HG02763 (cell line): Measurements from ENCODE around the gene CAMKMT.
A peak's percentile ranks its signal among the peaks of the same experiment; 100 is the strongest.

Experiments
- ATAC-seq: cut with Tn5 transposase; IDR thresholded peaks from one replicate; pipeline ENCODE4 v1.9.1; 2021; ENCODE audit warnings: mild to moderate bottlenecking, moderate library complexity; ENCODE audit not compliant: unreplicated experiment

CAMKMT gene

GRCh38 chr2:44443517-44443916 lies 81.8 kb downstream of the CAMKMT start:
- no peak for ATAC-seq

GRCh38 chr2:44444881-44445280 lies 83.1 kb downstream of the CAMKMT start:
- ATAC-seq: no peak

DNA sequence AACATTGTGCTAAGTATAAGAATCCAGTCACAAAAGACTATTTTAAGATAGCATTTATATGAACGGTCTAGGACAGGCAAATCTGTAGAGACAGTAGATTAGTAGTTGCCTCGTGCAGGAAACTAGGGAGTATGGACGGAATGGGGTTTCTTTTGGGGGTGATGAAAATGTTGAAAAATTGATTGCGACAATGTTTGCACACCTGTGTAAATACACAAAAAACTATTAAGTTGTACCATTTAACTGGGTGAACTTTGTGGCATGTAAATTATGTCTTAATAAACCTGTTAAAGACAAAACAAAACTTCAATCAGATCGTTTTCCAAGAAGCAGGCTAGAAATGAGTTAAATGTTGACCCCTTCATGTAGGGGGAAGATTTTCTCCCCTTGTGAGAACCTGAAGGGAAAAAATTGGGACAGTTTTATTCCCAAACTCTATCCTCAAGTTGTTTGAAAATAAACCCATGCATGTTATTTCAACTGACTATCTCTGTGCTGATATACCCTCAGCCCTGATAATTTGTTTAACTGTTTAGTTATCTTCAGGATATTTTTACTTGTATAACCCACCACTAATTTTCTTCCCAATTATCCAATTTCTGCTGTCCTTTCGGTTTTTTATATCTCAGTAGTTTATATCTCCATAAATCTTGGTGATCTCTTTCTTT lies 87.2 kb downstream of the CAMKMT start:
- ATAC-seq: no peak

- ATAC-seq: no peak
Measured at GRCh38 chr2:44450082-44450481, 88.3 kb downstream of the CAMKMT start.

DNA sequence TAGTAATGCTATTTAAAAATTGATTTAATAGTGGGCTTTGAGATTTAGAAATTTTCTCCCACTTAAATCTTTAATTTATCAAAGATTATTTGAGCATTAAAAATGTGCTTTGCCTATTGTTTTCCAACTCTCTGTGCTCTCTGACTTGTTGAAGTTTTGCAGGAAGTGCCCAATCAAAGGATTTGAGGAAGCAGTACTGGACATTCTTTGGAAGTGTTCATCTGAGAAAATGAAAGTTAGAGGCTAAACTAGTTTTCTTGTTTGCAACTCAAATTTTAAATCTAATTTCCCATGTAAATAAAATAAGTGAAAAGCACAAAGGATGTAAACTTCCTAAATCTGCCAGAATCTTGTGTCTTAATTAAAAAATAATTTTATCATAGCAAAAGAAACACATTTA lies 89.1 kb downstream of the CAMKMT start:
- ATAC-seq: no peak

DNA sequence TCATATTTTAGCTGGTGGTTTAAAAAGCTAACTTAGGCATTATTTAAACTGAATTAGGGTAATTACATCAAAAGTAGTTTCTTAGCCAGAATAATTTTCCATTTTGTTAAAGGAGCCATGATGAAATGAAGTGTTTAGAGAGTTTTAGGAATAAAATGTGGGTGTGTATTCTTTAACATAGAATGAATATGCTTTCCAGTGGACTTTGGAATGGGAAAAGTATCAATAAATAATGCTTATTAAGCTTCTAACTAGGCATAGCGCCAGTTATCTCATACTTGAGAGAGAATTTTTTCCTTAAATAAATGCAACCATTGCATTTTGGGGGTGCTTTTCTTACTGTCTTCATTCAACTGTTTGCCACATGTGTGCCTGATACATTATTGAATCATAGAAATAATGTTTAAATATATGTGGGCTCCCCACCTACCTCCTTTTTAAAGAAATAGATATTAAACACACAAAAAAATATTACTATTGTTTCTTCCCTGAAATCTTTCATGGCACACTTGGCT lies 90.4 kb downstream of the CAMKMT start:
- no peak for ATAC-seq

DNA sequence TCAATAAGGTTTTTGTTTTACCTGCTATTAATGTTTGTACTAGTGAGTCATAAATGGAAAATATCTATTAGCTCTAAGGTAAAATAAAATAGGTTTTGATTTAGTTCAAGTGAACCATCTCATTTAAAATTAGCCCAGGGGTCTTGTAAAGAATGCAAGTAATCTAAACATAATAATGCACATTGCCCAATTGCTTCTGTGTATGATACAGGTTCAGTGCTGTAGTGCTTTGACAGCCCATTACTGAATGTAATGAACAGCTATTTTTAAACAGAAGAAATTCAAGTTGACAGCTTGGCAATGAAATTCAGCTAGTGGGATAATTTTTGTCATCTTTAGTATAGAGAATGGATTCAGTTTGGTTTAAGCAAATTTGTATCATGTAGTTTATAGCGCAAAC lies 91.5 kb downstream of the CAMKMT start:
- no peak for ATAC-seq

DNA sequence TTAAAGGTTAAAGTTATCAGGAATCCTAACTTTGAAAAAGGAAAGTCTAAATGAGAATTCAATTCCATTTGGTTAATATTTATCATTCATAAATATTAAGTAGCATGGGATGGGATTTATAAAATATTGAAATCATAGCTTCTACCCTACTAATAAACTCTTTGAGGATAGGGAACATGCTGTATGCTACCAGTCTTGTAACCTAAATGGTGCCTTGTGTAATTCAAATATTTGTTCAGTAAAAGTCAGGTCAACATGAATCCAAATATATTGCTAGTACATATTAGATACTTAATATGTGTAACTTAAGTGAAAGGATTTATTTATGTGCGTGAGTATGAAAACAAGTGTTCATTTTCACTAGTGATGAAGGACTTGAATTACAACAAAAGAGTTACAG lies 94.1 kb downstream of the CAMKMT start:
- ATAC-seq: no peak

DNA sequence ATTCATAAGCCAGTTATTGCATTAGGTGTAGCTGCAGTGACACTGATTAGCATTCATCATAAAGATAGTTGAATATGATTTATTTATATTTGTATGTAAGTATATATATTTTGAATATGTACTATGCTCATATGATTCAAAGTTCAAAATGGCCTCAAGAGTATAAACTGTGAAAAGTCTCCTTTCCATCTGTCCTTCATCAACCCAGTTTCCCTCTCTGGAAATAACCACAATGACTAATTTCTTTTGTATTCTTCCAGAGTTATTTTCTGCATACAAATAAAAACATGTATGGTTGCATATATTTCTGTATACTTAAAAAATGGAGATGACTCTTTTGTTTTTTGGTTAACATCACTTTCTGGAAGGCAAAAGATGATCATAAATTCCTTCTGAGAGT lies 95.2 kb downstream of the CAMKMT start:
- no peak for ATAC-seq

DNA sequence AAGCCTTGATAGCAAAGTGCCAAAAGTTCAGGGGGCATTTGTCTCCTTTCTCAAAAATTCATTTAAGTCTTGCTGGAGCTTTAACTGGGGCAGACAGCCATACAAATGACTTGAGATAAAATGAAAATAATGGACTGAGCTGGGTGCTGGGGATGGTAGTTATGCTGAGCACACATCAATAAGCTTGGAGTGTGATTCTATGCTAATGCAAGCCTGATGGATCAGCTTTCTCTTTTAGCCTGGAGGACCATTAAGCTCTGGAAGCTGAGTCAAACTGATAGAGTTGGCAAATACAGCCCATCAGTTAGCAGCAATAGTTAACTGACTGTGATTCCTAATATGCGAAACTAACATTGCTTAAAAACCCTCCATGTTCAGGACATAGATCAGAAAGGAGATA lies 98.0 kb downstream of the CAMKMT start:
- no peak for ATAC-seq

DNA sequence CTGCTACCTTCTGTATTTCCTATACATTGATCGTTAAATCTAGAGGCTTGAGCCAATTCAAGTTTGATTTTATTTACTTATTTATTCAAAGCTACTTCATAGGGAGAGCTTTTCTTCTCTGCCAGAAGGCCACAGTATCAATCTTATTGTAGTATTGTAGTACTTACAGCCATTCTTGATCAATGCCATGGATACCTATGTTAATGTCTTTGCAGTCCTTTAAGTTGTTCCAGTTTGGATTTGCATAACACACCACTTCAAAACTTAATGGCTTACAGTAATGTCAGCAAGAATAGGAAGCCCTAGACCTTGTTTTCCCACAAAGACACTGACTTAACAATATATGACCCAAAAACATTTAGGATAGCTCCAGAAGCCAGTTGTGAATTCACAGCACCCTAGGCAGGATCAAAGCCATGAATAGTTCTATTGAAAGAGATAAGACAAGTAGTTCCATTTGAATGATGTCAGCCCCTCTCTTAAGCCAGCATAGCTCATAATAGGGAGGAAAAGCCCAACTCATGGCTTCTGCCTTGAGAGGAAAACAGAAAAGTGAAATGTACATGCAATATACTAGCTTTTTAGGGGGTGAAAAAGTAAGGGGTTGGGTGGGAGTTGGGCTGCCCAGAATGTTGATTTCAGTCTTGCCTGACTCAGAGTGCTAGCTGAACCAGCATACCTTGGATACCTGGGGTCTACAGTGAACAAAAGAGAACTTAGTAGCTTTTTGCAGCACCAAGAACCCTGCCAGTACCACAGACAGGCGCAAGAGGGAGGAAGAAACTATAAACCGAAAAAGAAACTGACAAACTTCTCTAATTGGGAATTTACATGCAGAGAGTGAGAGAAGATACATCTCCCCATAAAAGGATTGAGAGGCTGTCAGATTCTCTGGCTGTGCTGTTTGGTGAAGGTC lies 101.4 kb downstream of the CAMKMT start:
- no peak for ATAC-seq

DNA sequence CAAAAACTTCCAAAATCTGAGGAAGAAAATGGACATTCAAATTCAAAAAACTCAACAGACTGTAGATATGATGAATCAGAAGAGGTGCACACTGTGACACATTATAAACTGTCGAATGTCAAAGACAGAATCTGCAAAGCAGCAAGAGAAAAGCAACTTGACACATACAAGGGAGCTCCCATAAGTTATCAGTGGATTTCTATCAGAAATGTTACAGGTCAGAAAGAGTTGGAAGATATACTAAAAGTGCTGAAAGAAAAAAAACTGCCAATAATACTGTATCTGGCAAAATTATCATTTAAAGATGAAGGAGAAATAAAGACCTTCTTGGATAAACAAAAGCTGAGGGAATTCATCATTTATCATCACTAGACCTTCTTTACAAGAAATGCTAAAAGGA lies 102.7 kb downstream of the CAMKMT start:
- no peak for ATAC-seq

DNA sequence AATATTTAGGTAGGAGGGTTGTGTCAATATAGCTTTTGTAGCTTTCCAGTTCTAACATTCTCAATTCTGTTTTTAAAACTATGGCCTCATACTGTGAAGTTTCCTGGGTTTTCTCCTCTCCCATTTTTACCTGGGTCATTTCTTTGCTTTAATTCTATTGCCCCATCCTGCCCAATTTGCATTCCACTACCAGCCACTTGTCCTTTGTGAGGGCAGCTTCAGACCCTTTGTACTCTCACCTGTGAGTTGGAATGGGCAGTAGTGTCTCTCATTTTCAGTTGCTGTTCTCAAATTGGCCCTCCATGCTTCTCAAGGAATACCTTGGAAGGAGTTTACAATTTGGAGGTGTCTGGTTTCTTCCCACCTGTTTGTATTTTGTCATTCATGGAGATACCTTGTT lies 108.4 kb downstream of the CAMKMT start:
- no peak for ATAC-seq

DNA sequence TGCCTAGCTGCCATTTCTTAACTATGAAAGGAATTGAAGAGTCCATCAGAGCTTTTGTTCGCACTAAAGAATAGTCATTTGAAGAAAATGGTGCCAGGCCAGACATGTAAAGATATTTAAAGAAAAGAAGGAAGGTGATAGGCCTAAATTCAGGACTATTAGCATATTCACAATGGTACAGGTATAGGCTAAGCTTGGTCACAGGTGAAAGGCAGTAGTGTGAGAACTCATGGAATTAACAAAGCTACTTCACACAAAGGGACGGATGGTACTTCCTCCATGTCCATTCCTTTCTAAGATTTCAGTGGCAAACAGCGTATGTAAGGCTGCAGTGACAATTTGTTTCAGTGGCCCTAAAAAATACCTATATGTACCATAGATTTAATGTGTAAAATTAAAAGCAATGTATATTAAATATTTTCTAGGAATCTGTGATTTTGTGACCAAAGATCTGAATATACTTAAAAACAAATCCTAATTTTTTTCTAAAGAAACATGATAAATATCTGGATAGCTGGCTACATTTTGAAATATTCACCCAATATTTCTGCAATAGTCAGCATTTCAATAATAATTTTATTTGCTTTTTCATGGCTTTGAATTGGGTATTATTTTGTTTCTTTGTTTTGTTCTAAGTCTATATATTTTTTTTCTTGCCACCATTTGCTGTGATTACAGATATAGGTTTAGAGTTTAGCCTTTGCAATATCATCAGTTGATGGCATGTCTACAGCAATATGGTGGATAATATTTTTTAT lies 116.1 kb downstream of the CAMKMT start:
- ATAC-seq: no peak

GRCh38 chr2:44479127-44479887 lies 117.6 kb downstream of the CAMKMT start:
- peak; percentile 96 for ATAC-seq

- ATAC-seq: no peak
Measured at GRCh38 chr2:44480068-44480467, 118.3 kb downstream of the CAMKMT start.

- no peak for ATAC-seq
Measured at GRCh38 chr2:44487052-44487451, 125.3 kb downstream of the CAMKMT start.

DNA sequence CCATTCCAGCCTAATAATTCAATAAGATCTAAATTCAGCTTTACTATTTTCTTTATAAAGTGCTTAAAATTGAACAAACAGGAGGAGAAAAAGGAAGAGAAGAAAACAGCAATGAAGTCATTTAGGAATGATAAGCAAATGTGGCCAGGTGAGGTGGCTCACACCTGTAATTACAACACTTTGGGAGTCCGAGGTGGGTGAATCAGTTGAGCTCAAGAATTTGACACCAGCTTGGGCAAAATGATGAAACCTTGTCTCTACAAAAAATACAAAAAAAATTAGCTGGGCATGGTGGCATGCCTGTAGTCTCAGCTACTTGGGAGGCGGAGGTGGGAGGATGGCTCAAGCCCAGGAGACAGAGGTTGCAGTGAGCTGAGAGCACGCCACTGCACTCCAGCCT lies 129.0 kb downstream of the CAMKMT start:
- no peak for ATAC-seq

- ATAC-seq: no peak
Measured at GRCh38 chr2:44494006-44494405, 132.3 kb downstream of the CAMKMT start.

DNA sequence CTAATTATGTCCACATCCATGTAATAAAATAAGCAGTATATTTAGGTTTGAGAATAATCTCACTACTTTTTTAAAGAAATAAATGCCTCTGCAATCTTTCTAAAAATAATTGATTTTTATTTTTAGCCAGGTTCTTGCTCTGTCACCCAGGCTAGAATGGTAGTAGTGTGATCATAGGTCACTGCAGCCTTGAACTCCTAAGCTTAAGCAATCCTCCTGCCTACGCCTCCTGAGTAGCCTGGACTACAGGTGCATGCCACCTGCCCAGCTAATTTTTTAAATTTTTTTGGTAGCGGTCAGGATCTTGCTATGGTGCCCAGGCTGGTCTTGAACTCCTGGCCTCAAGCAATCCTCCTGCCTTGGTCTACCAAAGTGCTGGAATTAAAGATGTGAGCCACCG lies 133.3 kb downstream of the CAMKMT start:
- ATAC-seq: no peak

DNA sequence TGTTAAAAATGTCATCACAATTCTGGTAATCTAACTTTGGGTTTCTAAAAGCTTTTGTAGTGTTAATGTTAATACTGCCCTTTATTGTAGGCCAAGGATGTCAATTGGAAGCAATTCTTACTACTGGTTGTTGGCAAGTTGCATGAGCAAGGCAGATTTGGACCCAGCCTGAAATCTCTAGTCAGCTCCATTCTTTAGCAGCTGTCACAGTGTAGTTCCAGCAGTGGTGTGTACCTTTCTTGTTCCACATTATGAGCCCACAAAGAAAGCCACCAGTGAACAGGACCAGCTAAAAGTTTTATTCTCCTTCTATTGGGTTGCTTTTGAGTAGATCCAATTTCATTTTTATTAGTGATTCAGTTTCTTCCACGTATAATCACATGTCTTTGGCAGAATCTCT lies 133.8 kb downstream of the CAMKMT start:
- ATAC-seq: no peak
